ELR (cell line): Measurements from ENCODE around the gene PRPS1L1.
A peak's percentile ranks its signal among the peaks of the same experiment; 100 is the strongest.

Source experiments
- DNase-seq: peaks from one replicate; pipeline ENCODE4 v3.0.0-alpha.2; 2015; ENCODE audit warnings: low read depth

PRPS1L1 gene

DNA sequence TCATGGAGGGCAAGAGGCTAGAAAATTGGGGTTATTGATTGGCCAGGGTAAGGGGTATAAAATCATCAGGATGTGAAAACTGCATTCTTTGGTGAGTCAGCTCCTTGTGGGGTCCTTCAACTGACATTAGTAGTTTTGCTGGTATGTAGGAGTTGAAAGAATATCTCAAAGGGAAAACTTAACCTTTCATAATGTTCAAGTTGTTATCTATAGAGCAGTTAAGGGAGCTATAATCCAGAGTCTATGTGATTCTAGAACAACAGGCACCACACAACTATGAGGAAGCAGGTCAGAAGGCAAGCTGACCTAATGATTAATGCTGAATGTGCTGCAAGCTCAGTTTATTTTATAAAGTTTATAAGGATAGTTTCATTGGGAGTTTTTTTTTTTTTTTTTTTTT lies 13.7 kb downstream of the PRPS1L1 start:
- DNase-seq = peak; percentile 72

DNA sequence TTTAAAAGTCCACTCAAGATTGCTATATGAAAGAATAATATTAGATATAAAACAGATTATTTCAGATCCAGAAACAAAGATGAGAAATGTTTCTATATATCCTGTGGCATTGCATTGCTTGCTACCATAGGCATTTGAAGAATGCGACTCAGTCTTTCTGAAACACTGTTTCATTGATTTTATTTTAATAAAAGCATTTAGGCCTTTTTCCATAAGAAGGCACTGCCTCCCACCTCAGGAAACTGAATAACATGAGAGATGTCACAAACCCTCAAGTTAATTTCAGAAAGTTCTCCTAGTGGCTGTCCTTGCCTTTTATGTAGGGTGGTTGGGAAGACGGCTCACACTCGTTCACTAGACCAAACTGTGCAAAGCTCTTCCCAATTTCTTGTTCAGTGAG lies 23.3 kb downstream of the PRPS1L1 start:
- DNase-seq = peak; percentile 9

DNA sequence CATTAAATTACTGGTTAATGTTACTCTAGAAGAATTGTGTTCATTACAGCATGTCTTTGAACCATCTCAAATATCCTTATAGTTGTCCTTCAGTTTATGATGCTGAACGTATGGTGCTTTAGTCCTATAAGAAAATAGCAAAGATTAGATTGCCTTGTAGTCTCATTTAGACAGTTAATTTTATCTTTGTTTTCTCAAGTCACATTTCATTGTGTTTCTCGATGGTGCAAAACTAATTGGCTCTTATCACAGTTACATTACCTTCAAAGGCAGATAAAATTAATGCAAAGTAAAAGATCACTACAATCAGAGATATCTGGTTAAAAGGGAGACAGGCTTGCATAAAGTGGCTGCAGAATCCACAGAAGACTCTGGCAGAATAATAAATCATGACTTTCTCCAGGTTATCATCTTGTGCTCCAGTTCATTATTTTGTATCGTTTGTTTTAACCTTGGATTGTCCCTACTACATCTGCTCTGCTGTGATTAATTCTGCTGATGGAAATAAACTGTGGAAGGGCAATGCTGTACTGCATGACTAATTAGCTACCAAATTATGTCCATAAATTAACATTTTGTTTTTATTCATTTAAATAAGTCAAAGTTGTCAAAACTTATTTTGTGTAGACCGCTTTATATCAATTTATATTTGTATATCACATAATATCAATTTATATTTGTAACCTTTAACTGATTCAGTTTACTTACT lies 24.2 kb downstream of the PRPS1L1 start:
- DNase-seq = no peak

DNA sequence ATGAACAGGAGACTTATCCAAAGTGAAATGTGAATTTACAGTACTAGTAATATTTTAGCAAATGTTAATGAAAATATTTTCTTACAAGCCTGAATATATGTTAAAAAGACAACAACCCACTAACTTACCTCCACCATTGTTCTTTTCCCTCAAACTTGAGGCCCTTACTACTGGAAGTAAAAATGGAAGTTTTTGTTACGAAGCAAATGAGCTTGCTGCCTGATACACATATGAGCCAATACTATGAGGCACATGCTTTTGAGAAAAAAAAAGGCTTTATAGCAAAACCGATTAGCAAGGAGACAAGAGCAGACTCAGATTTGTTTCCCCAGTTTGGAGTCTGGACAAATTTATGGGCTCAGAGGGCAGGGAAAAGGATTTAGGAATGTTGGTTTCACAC lies 29.0 kb downstream of the PRPS1L1 start:
- DNase-seq = no peak

DNA sequence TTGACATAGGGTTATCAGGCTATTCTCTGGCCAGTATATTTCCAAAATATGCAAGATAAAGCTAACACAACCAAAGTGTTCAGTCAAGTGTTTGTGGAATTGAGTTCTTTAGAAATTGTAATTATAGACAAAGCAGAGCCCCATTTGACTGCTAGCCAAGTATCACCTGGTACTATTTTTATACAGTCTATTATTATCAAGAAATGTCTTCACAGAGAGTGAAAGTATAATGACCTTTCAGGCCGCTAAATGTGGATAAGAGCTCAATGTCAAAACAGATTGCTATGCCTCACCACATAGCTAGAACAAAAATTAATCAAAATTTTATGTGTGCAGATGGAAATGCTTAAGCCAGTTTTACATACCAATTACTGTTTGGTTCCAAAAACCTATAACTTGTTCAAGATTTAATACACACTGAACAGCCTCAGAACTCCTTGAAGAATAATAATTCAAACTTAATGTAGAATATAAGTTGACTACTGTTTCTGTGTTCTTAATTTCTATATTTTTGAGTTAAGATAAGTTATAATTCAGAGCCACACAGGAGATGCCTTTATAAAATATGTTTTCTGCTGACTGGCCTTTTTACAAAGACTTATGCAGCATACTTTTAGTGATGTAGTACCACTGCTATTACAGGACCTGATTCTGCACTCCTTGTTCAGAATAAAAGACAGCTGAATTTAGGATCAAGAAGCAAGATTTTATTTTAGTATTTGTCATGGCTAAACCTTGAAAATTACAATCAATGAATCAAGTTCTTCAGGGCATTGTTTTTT lies 31.0 kb downstream of the PRPS1L1 start:
- DNase-seq = no peak

DNA sequence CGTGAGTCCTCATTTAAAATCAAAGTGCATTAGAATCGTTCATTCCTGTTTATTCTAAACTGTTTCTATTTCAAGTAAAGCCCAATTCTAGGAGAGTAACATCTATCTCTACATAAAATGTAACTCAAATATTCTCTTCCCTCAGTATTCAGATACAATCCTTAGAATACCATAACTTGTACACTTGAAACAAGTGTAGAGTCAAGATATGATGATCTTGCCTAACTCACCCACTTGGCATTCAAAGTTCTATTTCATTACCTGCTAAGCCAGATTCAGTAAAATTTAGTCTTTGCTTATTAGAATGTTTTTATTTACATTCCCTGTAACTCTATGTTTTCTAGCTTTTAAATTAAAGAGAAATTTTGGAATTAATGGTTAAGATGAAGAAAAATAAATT lies 31.6 kb downstream of the PRPS1L1 start:
- no peak for DNase-seq

DNA sequence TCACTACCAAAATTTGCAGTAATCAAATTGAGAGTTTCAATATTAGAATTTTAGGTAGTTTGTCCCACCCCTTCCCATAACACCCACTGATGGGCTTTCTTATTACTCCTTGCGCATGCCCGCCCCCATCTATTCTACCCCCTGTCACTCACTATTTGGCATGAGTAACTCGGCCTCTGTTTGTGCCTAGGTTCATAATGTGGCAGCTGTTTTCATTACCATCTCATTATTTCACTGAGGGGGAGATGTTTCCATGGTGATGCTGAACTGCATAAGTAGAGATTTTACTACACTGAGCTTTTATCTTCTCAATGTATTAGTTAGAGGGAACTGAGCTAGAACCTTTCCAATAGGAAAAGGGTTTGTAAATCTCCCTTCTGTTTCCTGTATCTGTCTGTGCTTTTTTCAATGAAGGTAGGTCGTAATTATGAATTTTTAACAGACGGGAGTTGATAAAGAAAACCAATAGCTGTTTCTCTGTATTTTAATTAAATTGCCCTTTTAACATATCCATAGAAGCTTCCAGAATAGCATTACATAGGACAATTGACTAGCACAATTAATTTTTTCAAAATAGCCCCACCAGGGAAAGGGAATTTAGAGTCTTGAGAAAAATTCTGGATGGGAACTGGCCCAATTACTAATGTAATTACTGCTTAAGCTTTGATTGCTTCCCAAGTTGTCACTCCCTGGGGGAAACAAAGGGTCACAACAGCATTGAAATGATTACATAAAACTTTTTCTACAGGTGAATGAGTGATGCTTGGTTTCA lies 33.4 kb downstream of the PRPS1L1 start:
- DNase-seq = no peak

DNA sequence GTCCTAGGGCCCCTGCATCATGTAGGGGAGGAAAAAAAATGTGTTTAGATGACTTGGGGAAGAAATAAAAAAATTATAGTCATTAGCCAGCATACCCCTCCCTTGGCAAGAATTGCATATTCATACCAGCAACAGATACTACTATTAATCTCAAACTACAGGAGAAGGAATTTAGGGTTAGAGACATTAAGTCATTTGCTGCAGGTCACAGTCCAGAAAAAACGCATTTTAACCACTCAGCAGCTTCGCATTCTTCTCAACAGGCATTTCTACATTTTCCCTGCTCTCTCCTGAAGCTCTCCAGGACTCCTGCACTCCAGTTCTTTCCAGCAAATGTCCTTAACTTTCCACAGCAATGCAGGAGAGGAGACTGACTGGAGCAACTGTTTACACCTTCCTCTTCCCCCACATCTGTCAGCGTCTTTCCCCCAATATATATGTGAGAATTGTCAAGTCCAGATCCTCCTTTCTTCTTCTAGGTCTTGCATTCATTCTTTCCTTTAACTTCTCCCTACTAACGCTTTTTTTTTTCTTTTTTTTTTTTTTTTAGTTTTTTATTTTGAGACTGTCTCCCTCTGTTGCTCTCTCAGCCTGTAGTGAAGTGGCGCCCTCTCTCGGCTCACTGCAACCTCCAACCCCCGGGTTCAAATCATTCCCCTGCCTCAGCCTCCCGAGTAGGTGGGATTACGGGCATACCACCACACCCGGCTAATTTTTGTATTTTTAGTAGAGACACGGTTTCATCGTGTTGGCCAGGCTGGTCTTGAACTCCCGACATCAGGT lies 35.6 kb downstream of the PRPS1L1 start:
- DNase-seq = peak; percentile 27

DNA sequence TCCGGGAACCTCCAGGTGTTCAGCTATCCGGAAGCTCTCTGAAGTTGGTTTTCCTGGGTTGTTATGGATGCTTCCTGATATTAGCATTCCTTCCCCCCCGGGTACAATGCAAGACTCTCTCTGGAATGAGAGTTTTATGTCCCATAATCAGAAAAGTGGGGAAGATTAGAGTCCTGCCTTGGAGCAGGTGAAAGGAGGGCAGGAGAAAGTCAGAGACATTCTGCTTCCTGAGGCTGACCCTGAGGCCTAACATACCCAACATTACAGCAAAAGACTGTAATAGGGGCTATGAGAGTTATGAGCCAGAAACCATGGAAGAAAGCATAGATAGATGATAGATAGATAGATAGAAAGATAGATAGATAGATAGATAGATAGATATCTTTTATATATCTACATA lies 36.9 kb downstream of the PRPS1L1 start:
- DNase-seq = no peak

DNA sequence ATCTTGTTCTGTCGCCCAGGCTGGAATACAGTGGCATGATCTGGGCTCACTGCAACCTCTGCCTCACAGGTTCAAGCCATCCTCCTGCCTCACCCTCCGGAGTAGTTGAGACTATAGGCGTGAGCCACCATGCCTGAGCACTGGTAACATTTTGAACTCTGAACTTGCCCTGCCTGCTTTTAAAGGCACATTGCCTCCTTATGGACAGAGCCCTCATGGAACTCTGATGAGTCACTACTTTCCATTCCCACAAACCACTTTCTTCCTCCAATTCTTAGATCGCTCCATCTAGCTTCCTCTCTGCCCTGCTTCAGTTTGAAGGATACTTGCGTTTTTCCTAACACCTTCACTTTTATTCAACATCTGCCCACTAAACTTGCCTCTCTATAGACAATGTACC lies 38.1 kb downstream of the PRPS1L1 start:
- peak; percentile 56 for DNase-seq

DNA sequence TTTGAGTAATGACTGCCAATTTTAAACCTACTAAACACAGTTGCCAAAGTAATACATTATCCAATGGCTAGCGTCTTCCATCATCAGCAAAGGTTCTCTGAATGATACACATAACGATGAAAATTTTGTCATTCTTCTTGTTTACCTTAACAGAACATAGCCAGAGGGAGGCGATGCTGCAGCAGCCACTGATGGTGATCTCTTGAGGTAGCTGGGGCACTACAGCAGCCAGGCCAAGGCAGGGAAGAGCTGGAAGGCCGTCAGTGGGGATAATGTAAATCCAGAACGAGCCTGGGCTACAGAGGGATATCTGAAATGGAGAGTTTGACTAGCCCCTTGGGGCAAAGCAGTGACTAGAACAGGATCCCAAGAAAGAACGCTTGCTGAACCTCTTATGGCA lies 38.8 kb downstream of the PRPS1L1 start:
- no peak for DNase-seq

DNA sequence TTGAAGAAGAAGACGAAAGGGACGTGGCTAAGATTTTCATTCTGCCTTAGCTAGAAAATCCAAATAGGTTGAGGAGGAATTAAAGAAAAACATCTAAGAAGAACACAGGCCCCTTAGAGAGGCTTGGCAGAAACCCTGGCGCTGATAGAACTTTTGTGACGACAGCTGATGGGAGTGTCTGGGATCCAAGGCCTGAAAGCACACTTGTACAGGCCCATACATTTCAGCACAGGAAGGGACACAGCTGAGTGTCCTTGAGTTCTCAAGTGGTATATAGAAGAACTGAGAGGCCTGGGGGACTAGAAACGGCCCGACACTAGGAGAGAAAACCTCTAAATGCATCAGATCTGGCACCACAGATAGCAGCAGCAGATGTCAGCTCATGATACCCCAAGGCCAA lies 39.5 kb downstream of the PRPS1L1 start:
- no peak for DNase-seq

DNA sequence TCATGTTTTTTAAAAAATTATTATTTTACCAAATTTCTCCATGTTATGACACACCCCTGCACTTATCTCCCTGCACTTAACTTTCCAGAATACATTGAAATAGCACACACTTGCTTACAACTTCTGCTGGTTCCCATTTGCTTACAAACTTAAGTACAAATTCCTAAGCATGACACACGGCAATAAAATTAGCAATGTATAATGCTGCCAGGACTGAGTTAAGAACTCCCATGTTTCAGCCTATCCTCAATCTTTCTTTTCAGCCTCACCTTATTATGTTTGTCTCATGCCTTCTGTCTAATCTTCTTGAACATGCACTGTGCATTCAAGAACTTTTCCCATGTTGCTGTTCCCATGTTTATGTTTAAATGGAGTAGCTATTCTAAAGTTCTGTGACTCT lies 40.8 kb downstream of the PRPS1L1 start:
- peak; percentile 86 for DNase-seq

DNA sequence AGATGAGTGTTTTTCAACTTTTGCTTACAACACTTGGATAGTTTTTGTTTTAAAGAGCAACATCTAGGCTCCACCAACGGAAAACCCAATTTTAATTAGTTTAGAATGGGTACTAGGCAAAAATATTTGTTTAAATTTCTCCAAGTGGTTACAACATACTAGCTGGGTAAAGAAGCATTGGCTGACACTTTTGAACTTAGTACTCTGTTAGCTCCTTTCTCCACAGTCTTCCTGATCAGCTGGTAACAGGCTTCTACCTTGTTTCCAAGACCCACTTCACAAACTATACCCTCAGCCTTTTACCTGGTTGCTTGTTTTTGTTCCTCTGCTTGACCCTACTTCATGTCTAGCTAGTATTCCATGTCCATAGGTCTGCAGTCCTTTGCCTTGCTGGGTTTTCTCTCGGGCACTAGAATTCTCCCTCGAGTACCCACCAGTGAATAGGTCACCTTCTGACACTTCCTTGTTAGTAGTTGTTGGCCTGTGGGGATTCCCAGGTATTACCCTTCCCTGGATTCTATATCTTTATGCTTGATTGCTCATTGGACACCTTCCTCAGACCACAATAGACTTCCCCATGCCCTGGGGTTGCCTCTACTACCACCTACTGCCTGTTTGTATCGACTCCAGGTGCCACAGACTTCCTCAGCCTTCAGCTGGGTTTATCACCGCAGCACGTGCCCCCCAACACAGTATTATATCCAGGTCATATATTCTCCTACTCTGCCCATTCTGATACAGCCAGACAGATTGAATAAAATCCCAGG lies 42.0 kb downstream of the PRPS1L1 start:
- no peak for DNase-seq

DNA sequence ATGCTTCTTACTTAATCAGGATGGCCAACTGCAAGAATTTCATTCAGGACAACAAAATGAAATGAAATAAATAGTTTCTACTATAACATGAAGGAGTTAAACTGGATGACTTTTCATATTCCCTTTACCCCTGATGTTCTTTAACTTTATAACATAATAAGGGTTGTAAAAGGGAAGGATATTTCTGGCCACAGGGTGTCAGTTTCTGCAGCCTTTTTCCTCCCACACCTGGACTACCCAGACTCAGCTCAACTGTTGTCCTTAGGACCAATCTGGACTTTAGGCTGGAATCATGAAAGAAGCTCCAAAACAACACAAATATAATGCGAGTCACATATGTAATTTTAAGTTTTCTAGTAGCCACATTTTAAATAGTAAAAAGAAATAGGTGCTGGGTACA lies 43.4 kb downstream of the PRPS1L1 start:
- DNase-seq = no peak

DNA sequence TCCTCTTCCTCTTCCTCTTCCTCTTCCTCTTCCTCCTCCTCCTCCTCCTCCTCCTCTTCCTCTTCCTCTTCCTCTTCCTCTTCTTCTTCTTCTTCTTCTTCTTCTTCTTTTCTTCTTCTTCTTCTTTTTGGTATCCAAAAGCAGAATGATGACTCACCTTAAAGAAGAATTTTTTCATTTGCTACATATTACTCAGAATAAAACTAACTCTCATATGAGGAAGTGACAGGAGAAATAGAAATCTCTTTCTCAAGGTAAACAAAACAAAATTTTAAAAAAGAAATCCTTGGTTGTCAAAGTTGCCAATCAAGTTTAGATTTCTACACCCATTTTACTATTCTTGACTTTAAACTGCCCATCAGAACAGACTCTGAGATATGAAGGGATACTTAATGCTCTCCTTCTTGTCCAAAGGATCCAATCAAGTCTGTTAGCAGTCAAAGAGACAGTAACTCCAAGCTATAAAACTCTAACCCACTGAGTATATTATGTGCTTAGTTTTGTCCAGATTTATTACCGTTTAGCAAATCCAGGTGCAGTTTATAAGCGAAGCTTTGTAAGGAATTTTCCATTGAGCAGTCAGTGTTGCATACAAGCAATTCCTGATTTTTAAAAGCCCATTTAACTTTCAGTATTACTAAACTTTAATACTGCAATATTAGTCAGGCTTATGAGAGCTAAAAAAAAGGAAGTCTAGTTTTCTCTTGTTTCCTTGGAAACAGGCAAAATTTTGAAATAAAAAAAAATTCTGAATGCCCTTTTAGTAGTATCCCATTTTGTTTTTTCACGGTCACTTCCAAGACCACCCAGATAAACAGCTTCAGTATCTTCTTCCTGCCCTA lies 44.2 kb downstream of the PRPS1L1 start:
- DNase-seq = peak; percentile 14

DNA sequence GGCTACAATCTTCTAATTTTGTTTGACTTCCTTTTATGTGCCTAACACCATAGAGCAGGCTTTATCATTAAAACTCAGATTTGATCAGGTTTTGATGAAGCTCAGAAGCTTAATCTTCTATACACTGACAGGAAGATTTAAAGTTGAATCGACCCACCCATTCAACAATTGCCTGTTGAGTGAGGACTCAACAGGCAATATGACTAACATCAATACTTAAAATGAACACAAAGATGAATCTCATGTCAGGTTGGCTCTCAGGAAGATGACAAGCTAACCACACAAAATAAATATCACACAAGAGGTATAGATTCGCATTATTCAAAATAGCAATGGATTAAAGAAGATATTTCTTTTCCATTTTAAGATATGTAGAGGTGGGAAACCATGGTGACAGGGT lies 50.7 kb downstream of the PRPS1L1 start:
- DNase-seq = no peak
